HepG2 (cell line): ENCODE measurements around the gene MEAF6. TPM values are rescaled to one million over a fixed set of nuclear protein-coding genes. Genes with fewer than 3 reads are reported as not detected.

Source experiments
- GATAD1 ChIP-seq: IDR thresholded peaks from 2 replicates; pipeline ENCODE4 v1.6.1; 2016; ENCODE audit warnings: missing genetic modification reagents, missing compliant biosample characterization
- GLI4 ChIP-seq: sonication (generic); formaldehyde crosslinking; IDR thresholded peaks from 2 replicates; pipeline ENCODE4 v1.5.1; 2020; ENCODE audit warnings: missing genetic modification reagents, mild to moderate bottlenecking, moderate library complexity, borderline replicate concordance
- HOXA9 ChIP-seq: sonication (generic); formaldehyde crosslinking; IDR thresholded peaks from 2 replicates; pipeline ENCODE4 v1.8.1; 2022; ENCODE audit warnings: missing genetic modification reagents, mild to moderate bottlenecking, moderate library complexity, borderline replicate concordance
- KAT8 ChIP-seq: IDR thresholded peaks from 2 replicates; pipeline ENCODE4 v1.6.1; 2016; ENCODE audit warnings: missing genetic modification reagents, missing compliant biosample characterization
- KLF9 ChIP-seq: IDR thresholded peaks from 2 replicates; pipeline ENCODE4 v1.6.1; 2016; ENCODE audit warnings: low read depth
- NFKBIZ ChIP-seq: IDR thresholded peaks from 2 replicates; pipeline ENCODE4 v1.6.1; 2018; ENCODE audit warnings: missing genetic modification reagents, missing compliant biosample characterization
- POLR2A ChIP-seq, 2 experiments: IDR thresholded peaks; 2 replicates each; pipeline ENCODE4 v1.6.1; 2011; ENCODE audit warnings: low read depth in 2 of 2, low read length in 2 of 2, mild to moderate bottlenecking in 1 of 2, moderate library complexity in 1 of 2; ENCODE audit not compliant: insufficient read depth in 1 of 2
- SALL1 ChIP-seq: sonication (generic); formaldehyde crosslinking; IDR thresholded peaks from 2 replicates; pipeline ENCODE4 v1.8.0; 2022; ENCODE audit warnings: mild to moderate bottlenecking, missing genetic modification reagents
- SAP130 ChIP-seq: IDR thresholded peaks from 2 replicates; pipeline ENCODE4 v1.6.1; 2016; ENCODE audit warnings: low read depth
- SIN3A ChIP-seq: IDR thresholded peaks from 2 replicates; pipeline ENCODE4 v1.6.1; 2011; ENCODE audit warnings: low read depth, mild to moderate bottlenecking, control low read depth, low read length, borderline replicate concordance
- TEAD2 ChIP-seq: sonication (generic); formaldehyde crosslinking; IDR thresholded peaks from 2 replicates; pipeline ENCODE4 v1.9.0; 2021; ENCODE audit warnings: missing genetic modification reagents
- ZBTB21 ChIP-seq: sonication (generic); formaldehyde crosslinking; IDR thresholded peaks from 2 replicates; pipeline ENCODE4 v1.4.0; 2020; ENCODE audit warnings: missing genetic modification reagents
- ZNF136 ChIP-seq: sonication (generic); formaldehyde crosslinking; IDR thresholded peaks from 2 replicates; pipeline ENCODE4 v1.8.1; 2022; ENCODE audit warnings: low read depth, mild to moderate bottlenecking, moderate library complexity, missing genetic modification reagents
- ZNF225 ChIP-seq: sonication (generic); formaldehyde crosslinking; IDR thresholded peaks from 2 replicates; pipeline ENCODE4 v1.4.0; 2020; ENCODE audit warnings: mild to moderate bottlenecking, missing genetic modification reagents
- ZNF382 ChIP-seq: sonication (generic); formaldehyde crosslinking; IDR thresholded peaks from 2 replicates; pipeline ENCODE4 v1.5.0; 2020; ENCODE audit warnings: missing genetic modification reagents, mild to moderate bottlenecking, borderline replicate concordance
- ZNF431 ChIP-seq: sonication (generic); formaldehyde crosslinking; IDR thresholded peaks from 2 replicates; pipeline ENCODE4 v1.9.0; 2022; ENCODE audit warnings: missing genetic modification reagents, low read depth, mild to moderate bottlenecking, borderline replicate concordance
- ZNF547 ChIP-seq: sonication (generic); formaldehyde crosslinking; IDR thresholded peaks from 2 replicates; pipeline ENCODE4 v1.5.1; 2020; ENCODE audit warnings: mild to moderate bottlenecking, missing genetic modification reagents
- ZSCAN21 ChIP-seq: sonication (generic); formaldehyde crosslinking; IDR thresholded peaks from 2 replicates; pipeline ENCODE4 v1.8.0; 2022; ENCODE audit warnings: mild to moderate bottlenecking, missing genetic modification reagents, moderate library complexity, borderline replicate concordance
- polyA plus RNA-seq, 8 experiments: library from polyadenylated mRNA; depleted of rRNA in 3 of 8; stranded (reverse) in 7 of 8; unstranded in 1 of 8; fragments of >200 nt; fragmentation: Illumina TruSeq in 4 of 8; extraction: Trizol in 4 of 8; gene quantifications; 2 replicates each; pipeline versions ENCODE4 v1.2.1 to v1.2.3, GENCODE V29; 2011 to 2016; ENCODE audit warnings: low read depth in 4 of 8, missing spikeins in 1 of 8, mixed read lengths in 1 of 8; ENCODE audit not compliant: insufficient read depth in 1 of 8
- total RNA-seq, 5 experiments: library from RNA; depleted of rRNA; stranded (reverse); fragments of >200 nt; fragmentation: Illumina TruSeq; extraction: Trizol; gene quantifications; 2 replicates each; pipeline ENCODE4 v1.2.3, GENCODE V29; 2016; ENCODE audit warnings: low read depth in 1 of 5
- TF ChIP-seq, protein P1 (sequence below): sonication (generic); formaldehyde crosslinking; IDR thresholded peaks from 2 replicates; pipeline ENCODE4 v1.5.0; 2020; ENCODE audit warnings: missing genetic modification reagents
- TF ChIP-seq, protein P2 (sequence below): IDR thresholded peaks from 2 replicates; pipeline ENCODE4 v1.6.1; 2016; ENCODE audit warnings: mild to moderate bottlenecking, missing biosample characterization, missing genetic modification reagents
- TF ChIP-seq, protein P3 (sequence below): sonication (generic); formaldehyde crosslinking; IDR thresholded peaks from 2 replicates; pipeline ENCODE4 v1.4.0; 2020; ENCODE audit warnings: mild to moderate bottlenecking, missing genetic modification reagents

Gene MEAF6
- total and polyA plus RNA-seq, 2 of the 13 experiments (the other 11 are each of a cell fraction or from before 2014, with no cell fraction given): 29.5 to 45.6 TPM

DNA sequence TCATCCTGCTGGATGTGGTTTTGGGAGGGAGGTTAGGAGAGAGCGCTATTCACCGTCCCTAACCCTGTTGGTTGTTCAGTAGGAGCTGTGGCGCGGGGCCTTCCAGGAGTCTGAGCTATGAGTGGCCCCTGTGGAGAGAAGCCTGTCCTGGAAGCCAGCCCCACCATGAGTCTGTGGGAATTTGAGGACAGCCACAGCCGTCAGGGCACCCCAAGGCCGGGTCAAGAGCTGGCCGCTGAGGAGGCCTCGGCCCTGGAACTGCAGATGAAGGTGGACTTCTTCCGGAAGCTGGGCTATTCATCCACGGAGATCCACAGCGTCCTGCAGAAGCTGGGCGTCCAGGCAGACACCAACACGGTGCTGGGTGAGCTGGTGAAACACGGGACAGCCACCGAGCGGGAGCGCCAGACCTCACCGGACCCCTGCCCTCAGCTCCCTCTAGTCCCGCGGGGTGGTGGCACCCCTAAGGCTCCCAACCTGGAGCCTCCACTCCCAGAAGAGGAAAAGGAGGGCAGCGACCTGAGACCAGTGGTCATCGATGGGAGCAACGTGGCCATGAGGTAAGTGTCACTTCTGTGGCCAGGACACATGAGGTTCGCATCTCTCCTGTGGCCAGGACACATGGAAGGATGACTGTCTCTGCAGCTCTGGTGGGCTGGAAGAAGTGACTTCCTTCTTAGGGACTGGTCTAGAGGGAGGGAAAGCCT lies 39.0 kb downstream of the MEAF6 start (continued):
- no peak for TF ChIP-seq ZNF136 (CRISPR knock-in tag)
- no peak for TF ChIP-seq SAP130 (CRISPR knock-in tag)
- TF ChIP-seq HOXA9 (CRISPR knock-in tag): no peak
- TF ChIP-seq GLI4: no peak
- no peak for TF ChIP-seq ZNF547 (CRISPR knock-in tag)
- TF ChIP-seq NFKBIZ (CRISPR knock-in tag): no peak
- TF ChIP-seq ZNF431 (CRISPR knock-in tag): no peak
- TF ChIP-seq KLF9 (CRISPR knock-in tag): no peak
- TF ChIP-seq POLR2A (IDR thresholded peaks at IDR 0.05; ENCODE audit: insufficient read depth in 1 of 2, low read depth in 2 of 2, low read length in 2 of 2): no peak
- TF ChIP-seq ZSCAN21 (CRISPR knock-in tag): peak; percentile 58; the same call in 1 of the 2 replicates
- TF ChIP-seq SALL1 (CRISPR knock-in tag): no peak
- TF ChIP-seq ZBTB21 (CRISPR knock-in tag): no peak
- no peak for TF ChIP-seq GATAD1
- TF ChIP-seq TEAD2 (CRISPR knock-in tag): no peak
- TF ChIP-seq, protein P1, sequence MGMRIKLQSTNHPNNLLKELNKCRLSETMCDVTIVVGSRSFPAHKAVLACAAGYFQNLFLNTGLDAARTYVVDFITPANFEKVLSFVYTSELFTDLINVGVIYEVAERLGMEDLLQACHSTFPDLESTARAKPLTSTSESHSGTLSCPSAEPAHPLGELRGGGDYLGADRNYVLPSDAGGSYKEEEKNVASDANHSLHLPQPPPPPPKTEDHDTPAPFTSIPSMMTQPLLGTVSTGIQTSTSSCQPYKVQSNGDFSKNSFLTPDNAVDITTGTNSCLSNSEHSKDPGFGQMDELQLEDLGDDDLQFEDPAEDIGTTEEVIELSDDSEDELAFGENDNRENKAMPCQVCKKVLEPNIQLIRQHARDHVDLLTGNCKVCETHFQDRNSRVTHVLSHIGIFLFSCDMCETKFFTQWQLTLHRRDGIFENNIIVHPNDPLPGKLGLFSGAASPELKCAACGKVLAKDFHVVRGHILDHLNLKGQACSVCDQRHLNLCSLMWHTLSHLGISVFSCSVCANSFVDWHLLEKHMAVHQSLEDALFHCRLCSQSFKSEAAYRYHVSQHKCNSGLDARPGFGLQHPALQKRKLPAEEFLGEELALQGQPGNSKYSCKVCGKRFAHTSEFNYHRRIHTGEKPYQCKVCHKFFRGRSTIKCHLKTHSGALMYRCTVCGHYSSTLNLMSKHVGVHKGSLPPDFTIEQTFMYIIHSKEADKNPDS: no peak
- TF ChIP-seq KAT8: no peak
- TF ChIP-seq, protein P2, sequence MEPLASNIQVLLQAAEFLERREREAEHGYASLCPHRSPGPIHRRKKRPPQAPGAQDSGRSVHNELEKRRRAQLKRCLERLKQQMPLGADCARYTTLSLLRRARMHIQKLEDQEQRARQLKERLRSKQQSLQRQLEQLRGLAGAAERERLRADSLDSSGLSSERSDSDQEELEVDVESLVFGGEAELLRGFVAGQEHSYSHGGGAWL (CRISPR knock-in tag): no peak
- peak; percentile 22; the same call in 1 of the 2 replicates for TF ChIP-seq SIN3A
- TF ChIP-seq ZNF225 (CRISPR knock-in tag): peak; percentile 62; the same call in 1 of the 2 replicates
- TF ChIP-seq, protein P3, sequence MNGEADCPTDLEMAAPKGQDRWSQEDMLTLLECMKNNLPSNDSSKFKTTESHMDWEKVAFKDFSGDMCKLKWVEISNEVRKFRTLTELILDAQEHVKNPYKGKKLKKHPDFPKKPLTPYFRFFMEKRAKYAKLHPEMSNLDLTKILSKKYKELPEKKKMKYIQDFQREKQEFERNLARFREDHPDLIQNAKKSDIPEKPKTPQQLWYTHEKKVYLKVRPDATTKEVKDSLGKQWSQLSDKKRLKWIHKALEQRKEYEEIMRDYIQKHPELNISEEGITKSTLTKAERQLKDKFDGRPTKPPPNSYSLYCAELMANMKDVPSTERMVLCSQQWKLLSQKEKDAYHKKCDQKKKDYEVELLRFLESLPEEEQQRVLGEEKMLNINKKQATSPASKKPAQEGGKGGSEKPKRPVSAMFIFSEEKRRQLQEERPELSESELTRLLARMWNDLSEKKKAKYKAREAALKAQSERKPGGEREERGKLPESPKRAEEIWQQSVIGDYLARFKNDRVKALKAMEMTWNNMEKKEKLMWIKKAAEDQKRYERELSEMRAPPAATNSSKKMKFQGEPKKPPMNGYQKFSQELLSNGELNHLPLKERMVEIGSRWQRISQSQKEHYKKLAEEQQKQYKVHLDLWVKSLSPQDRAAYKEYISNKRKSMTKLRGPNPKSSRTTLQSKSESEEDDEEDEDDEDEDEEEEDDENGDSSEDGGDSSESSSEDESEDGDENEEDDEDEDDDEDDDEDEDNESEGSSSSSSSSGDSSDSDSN (CRISPR knock-in tag): 0 out of 2 replicates have a peak, but pooled peaks have one; percentile 19
- no peak for TF ChIP-seq ZNF382 (CRISPR knock-in tag)
